Gastrocnemius medialis (tissue), 4 donors: ENCODE results near the gene EGFR.

Experiments
- CTCF ChIP-seq, 5 experiments: fragments of 450-650 bp in 3 of 5; fragments of 200-600 bp in 2 of 5; sonication (generic) in 2 of 5; IDR thresholded peaks in 4 of 5; conservative IDR thresholded peaks in 1 of 5; 1 replicate in 4 of 5; 2 replicates in 1 of 5; pipeline ENCODE4 v1.5.1; 2016 to 2019; ENCODE audit warnings: antibody characterized with exemption in 5 of 5, mild to moderate bottlenecking in 3 of 5, moderate library complexity in 3 of 5
- POLR2A ChIP-seq, 2 donors: fragments of 450-650 bp; IDR thresholded peaks; one replicate each; pipeline ENCODE4 v1.6.1; 2017; ENCODE audit warnings: antibody characterized with exemption in 2 of 2, mild to moderate bottlenecking in 2 of 2, moderate library complexity in 2 of 2

- TF ChIP-seq CTCF (IDR thresholded peaks at IDR 0.05 in 4 of 5, conservative IDR thresholded peaks at IDR 0.05 in 1 of 5) (no peak), POLR2A (IDR thresholded peaks at IDR 0.05) (no peak)
Observed at GRCh38 chr7:55237156-55237893, 218.5 kb downstream of the EGFR start.
